B cell (primary cell): ENCODE results near the gene CD6. TPM values are rescaled to one million over a fixed set of nuclear protein-coding genes. Genes with fewer than 3 reads are reported as not detected.

Experiments
- ATAC-seq: fragments of 200-7000 bp; cut with Tn5 transposase; one replicate; pipeline ENCODE4 v1.10.0; 2021; ENCODE audit warnings: low read depth, mild to moderate bottlenecking, moderate number of reproducible peaks, moderate library complexity
- CTCF ChIA-PET: fragments of 350-600 bp; sonication (Branson Sonifier 250); formaldehyde crosslinking; loops from one replicate; lab custom pipeline; 2021; ENCODE audit warnings: antibody characterized with exemption, inconsistent platforms; lab: Charles Lee
- POLR2A ChIA-PET: fragments of 350-600 bp; sonication (Branson Sonifier 250); formaldehyde crosslinking; loops from one replicate; lab custom pipeline; 2021; ENCODE audit warnings: antibody characterized with exemption; lab: Charles Lee
- DNase-seq: peaks from one replicate; pipeline ENCODE4 v3.0.0; 2013
- H2AFZ ChIP-seq: 2 replicates; pipeline ENCODE4 v1.6.1; 2012; ENCODE audit warnings: mild to moderate bottlenecking, low read depth, low read length; ENCODE audit not compliant: insufficient read depth, poor library complexity, severe bottlenecking
- H3K27ac ChIP-seq, 2 donors: 1 replicate in 1 of 2; 2 replicates in 1 of 2; pipeline ENCODE4 v1.5.1; 2012 to 2013; ENCODE audit warnings: low read length in 2 of 2, mild to moderate bottlenecking in 2 of 2, moderate library complexity in 1 of 2
- H3K27me3 ChIP-seq, 4 experiments: fragments of 200-600 bp in 1 of 4; sonication (generic) in 1 of 4; replicated peaks in 1 of 4; 1 replicate in 2 of 4; 2 replicates in 2 of 4; pipeline versions ENCODE4 v1.6.1 to v1.7.0; 2013 to 2016; ENCODE audit warnings: low read length in 3 of 4, mild to moderate bottlenecking in 2 of 4, mixed read lengths in 1 of 4, moderate library complexity in 1 of 4; ENCODE audit not compliant: insufficient read depth in 4 of 4, control insufficient read depth in 3 of 4; ENCODE audit errors: control extremely low read depth in 1 of 4
- H3K36me3 ChIP-seq, 2 experiments: replicated peaks in 1 of 2; 1 replicate in 1 of 2; 2 replicates in 1 of 2; pipeline versions ENCODE4 v1.6.1 to v1.7.1; 2013; ENCODE audit warnings: low read length in 1 of 2; ENCODE audit not compliant: insufficient read depth in 2 of 2, control insufficient read depth in 1 of 2; ENCODE audit errors: control extremely low read depth in 1 of 2, extremely low read depth in 1 of 2
- H3K4me1 ChIP-seq, 2 donors: fragments of 200-600 bp in 1 of 2; sonication (generic) in 1 of 2; 1 replicate in 1 of 2; 2 replicates in 1 of 2; pipeline versions ENCODE4 v1.5.1 to v1.6.1; 2013 to 2017; ENCODE audit warnings: low read length in 2 of 2; ENCODE audit not compliant: control insufficient read depth in 2 of 2, insufficient read depth in 2 of 2
- H3K4me2 ChIP-seq: replicated peaks from 2 replicates; pipeline ENCODE3; 2012; ENCODE audit warnings: mild to moderate bottlenecking, low read depth, low read length; ENCODE audit not compliant: poor library complexity, severe bottlenecking
- H3K4me3 ChIP-seq, 5 experiments: fragments of 200-600 bp in 1 of 5; sonication (generic) in 1 of 5; 1 replicate in 3 of 5; 2 replicates in 2 of 5; pipeline versions ENCODE4 v1.5.1 to v1.7.0; 2011 to 2016; ENCODE audit warnings: low read length in 4 of 5, mild to moderate bottlenecking in 4 of 5, low read depth in 2 of 5, control low read depth in 1 of 5, moderate library complexity in 1 of 5; ENCODE audit not compliant: insufficient read depth in 1 of 5; ENCODE audit errors: control extremely low read depth in 1 of 5, extremely low read depth in 1 of 5
- H3K79me2 ChIP-seq: fragments of 200-600 bp; sonication (generic); one replicate; pipeline ENCODE4 v1.6.0; 2016; ENCODE audit warnings: low read length; ENCODE audit not compliant: control insufficient read depth, insufficient read depth
- H3K9ac ChIP-seq: fragments of 200-600 bp; sonication (generic); 2 replicates; pipeline ENCODE4 v1.6.1; 2017; ENCODE audit warnings: mild to moderate bottlenecking, low read length, moderate library complexity
- H3K9me3 ChIP-seq, 3 donors: one replicate each; pipeline versions ENCODE4 v1.6.1 to v1.7.1; 2013; ENCODE audit warnings: low read length in 2 of 3; ENCODE audit not compliant: control insufficient read depth in 2 of 3, insufficient read depth in 1 of 3; ENCODE audit errors: control extremely low read depth in 1 of 3
- H4K20me1 ChIP-seq: 2 replicates; pipeline ENCODE4 v1.6.0; 2012; ENCODE audit warnings: mild to moderate bottlenecking, low read length; ENCODE audit not compliant: insufficient read depth, control insufficient read depth, poor library complexity, severe bottlenecking
- H3K27ac Mint-ChIP-seq: one replicate; pipeline ENCODE4 v1.8.0; 2021; ENCODE audit warnings: mixed read lengths
- H3K27me3 Mint-ChIP-seq: one replicate; pipeline ENCODE4 v1.8.0; 2021; ENCODE audit warnings: mixed read lengths
- H3K4me1 Mint-ChIP-seq: one replicate; pipeline ENCODE4 v1.8.0; 2021; ENCODE audit warnings: mixed read lengths
- H3K4me3 Mint-ChIP-seq: one replicate; pipeline ENCODE4 v1.8.0; 2021; ENCODE audit warnings: mixed read lengths
- H3K9me3 Mint-ChIP-seq: one replicate; pipeline ENCODE4 v1.8.0; 2022; ENCODE audit warnings: mixed read lengths; ENCODE audit not compliant: insufficient read depth
- CTCF ChIP-seq: fragments of 200-600 bp; IDR thresholded peaks from one replicate; pipeline ENCODE4 v1.8.0; 2022; ENCODE audit warnings: antibody characterized with exemption, mild to moderate bottlenecking
- EZH2 ChIP-seq: IDR thresholded peaks from 2 replicates; pipeline ENCODE4 v1.6.1; 2012; ENCODE audit warnings: borderline replicate concordance, low read depth, mild to moderate bottlenecking, moderate library complexity, low read length; ENCODE audit not compliant: insufficient read depth, poor library complexity, severe bottlenecking
- WGBS: methylation state at CpG from one replicate; pipeline ENCODE4 v1.1.5; 2013; ENCODE audit warnings: missing lambda C conversion rate; ENCODE audit not compliant: insufficient coverage; 5-methylcytosine and 5-hydroxymethylcytosine counted together
- intact Hi-C: fragments of 100-400 bp; cut with micrococcal nuclease; formaldehyde crosslinking; loops from one replicate; pipeline ENCODE4 v1.10.0; 2022
- polyA plus RNA-seq: library from polyadenylated mRNA; depleted of rRNA; stranded (reverse); fragments of >200 nt; gene quantifications from 2 replicates; pipeline ENCODE4 v1.2.3, GENCODE V29; 2012
- total RNA-seq, 2 donors: library from RNA; stranded (reverse); fragments of 120-200 nt in 1 of 2; gene quantifications; 1 replicate in 1 of 2; 2 replicates in 1 of 2; pipeline versions ENCODE4 v1.2.3 to v1.2.4, GENCODE V29; 2013 to 2022

Gene CD6
- total and polyA plus RNA-seq, 2 donors (not counting 1 experiment from before 2014, with no cell fraction given) = 9.3 to 13.6 TPM

DNA sequence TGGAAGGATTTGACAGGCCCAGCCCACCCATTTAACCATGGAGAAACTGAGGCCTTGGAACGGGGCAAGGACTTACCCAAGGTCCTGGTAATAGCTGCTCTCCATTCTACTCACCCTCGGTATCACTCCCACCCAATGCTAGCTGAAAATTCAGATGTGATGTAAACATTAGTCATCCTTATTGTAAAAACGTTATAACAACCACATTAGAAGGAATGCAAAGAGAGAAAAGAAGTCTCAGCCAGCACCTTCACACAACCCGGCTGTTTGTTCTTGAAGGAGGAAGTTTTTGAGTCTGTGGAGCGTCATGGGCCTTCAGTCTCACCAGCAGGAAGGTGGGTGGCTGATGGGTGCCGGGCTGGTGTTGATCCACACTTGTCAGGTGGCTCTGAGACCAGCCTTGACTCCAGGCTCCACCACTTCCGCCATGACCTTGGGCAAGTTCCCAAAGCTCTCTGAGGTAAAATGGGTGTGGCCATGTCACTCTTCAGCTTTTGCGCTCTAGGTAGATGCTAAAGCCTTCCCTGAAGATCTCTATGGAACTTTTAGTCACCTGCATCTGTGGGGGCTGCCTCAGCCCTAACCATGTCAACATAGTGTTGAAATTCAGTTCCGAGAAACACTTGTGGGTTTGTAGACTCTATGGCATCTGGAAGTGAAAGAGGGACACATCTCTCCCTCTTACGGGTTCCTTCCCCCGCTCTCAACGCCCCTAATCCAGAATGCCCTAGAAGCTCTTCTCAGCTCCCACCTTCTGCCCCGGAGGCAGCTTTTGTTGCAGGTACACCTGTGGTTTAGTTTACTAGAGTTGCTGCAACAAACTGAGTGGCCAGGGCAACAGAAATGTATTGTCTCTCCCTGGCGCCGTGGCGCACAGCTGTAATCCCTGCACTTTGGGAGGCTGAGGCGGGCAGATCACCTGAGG lies 14.8 kb downstream of the CD6 start:
- Mint-ChIP-seq H3K27ac (peak overlapping the region; percentile 86), H3K4me1 (peaks cover 42% of the 10 kb centered on the region), H3K9me3 (no peaks in the 10 kb centered on the region), H3K27me3 (no peaks in the 10 kb centered on the region), H3K4me3 (peak overlapping the region; percentile 21)
- H3K9me3 ChIP-seq = no peaks in the 10 kb centered on the region
- H3K4me2 ChIP-seq = peak overlapping the region; percentile 35
- H3K27me3 ChIP-seq = no peaks in the 10 kb centered on the region
- H3K36me3 ChIP-seq = no peaks in the 10 kb centered on the region
- H4K20me1 ChIP-seq = no peaks in the 10 kb centered on the region
- intact Hi-C loops = loop anchor here (5.0 kb wide), 1 partner anchor 36 kb away; no protein-coding TSS in a partner anchor
- H3K79me2 ChIP-seq = peaks cover 7% of the 10 kb centered on the region
- peak overlapping the region; percentile 61 to 71 for H3K27ac ChIP-seq
- peak; percentile 63 for ATAC-seq
- POLR2A ChIA-PET = no interaction called here
- H3K9ac ChIP-seq = no peak overlapping the region
- 76% methylated on average over 7 of the region's 17 CpGs for WGBS
- peak overlapping the region in 1 of 5 experiments; percentile 3 for H3K4me3 ChIP-seq
- H3K4me1 ChIP-seq = peaks cover 23 to 42% of the 10 kb centered on the region in 2 donors
- H2AFZ ChIP-seq = peak overlapping the region; percentile 43
- CTCF ChIA-PET = interaction anchor here (1.2 to 2.2 kb wide), 3 partner anchors 9 to 16 kb away, joined by 3 to 8 read pairs (median 4); partner anchors contain the start of gene CD6
- peak; percentile 65 for DNase-seq
- no peak for TF ChIP-seq EZH2
- no peak for TF ChIP-seq CTCF
